HG03571 (cell line): ENCODE data around the gene KCNH8.
"Not testable (repeated sequence)": the region's sequence is repeated elsewhere in the genome, so short reads cannot be mapped to it uniquely, and the experiment has no call there.

Source experiments
- ATAC-seq: cut with Tn5 transposase; IDR thresholded peaks from one replicate; pipeline ENCODE4 v1.9.1; 2021; ENCODE audit not compliant: unreplicated experiment

The KCNH8 gene

GRCh38 chr3:19147905-19148767 is at the start of gene KCNH8:
Gene KCNH8, plus strand, starts transcription at chr3:19148510. Its CDS starts 210 bp downstream, at chr3:19148720.
- no peak for ATAC-seq

GRCh38 chr3:19102654-19103290 is 45.5 kb upstream of the KCNH8 start:
- ATAC-seq: not testable (repeated sequence)

GRCh38 chr3:19103510-19103909 is 44.8 kb upstream of the KCNH8 start:
- no peak for ATAC-seq

GRCh38 chr3:19104459-19104858 is 43.9 kb upstream of the KCNH8 start:
- no peak for ATAC-seq

GRCh38 chr3:19105826-19106225 is 42.5 kb upstream of the KCNH8 start:
- ATAC-seq: no peak

- ATAC-seq: no peak
Observed at GRCh38 chr3:19106307-19106706, 42.0 kb upstream of the KCNH8 start.

- no peak for ATAC-seq
Observed at GRCh38 chr3:19107719-19108118, 40.6 kb upstream of the KCNH8 start.

GRCh38 chr3:19110335-19110895 is 37.9 kb upstream of the KCNH8 start:
- no peak for ATAC-seq

- ATAC-seq: no peak
Observed at GRCh38 chr3:19114461-19114860, 33.8 kb upstream of the KCNH8 start.

GRCh38 chr3:19116239-19116638 is 32.1 kb upstream of the KCNH8 start:
- no peak for ATAC-seq

- ATAC-seq: no peak
Observed at GRCh38 chr3:19124752-19125151, 23.6 kb upstream of the KCNH8 start.

GRCh38 chr3:19139863-19140262 is 8.4 kb upstream of the KCNH8 start:
- ATAC-seq: no peak

GRCh38 chr3:19146685-19147650 is 1.3 kb upstream of the KCNH8 start:
- ATAC-seq: peak; percentile 78

GRCh38 chr3:19148768-19149091 is 420 bp downstream of the KCNH8 start:
- ATAC-seq: no peak

- ATAC-seq: no peak
Observed at GRCh38 chr3:19149368-19149767, 1.1 kb downstream of the KCNH8 start.

GRCh38 chr3:19151171-19151570 is 2.9 kb downstream of the KCNH8 start:
- no peak for ATAC-seq

GRCh38 chr3:19154693-19155250 is 6.5 kb downstream of the KCNH8 start:
- no peak for ATAC-seq

GRCh38 chr3:19155375-19155774 is 7.1 kb downstream of the KCNH8 start:
- ATAC-seq: no peak

- no peak for ATAC-seq
Observed at GRCh38 chr3:19159966-19160635, 11.8 kb downstream of the KCNH8 start.

GRCh38 chr3:19165654-19166053 is 17.3 kb downstream of the KCNH8 start:
- ATAC-seq: no peak
